Astrocyte (in vitro differentiated cells and primary cell): ENCODE data around the gene KDM2B. TPM values are rescaled to one million over a fixed set of nuclear protein-coding genes. Genes with fewer than 3 reads are reported as not detected.

Experiments
- DNase-seq: peaks from one replicate; pipeline ENCODE4 v3.0.0-alpha.2; 2010; ENCODE audit warnings: low read depth
- FAIRE-seq: peaks from 2 replicates; lab custom pipeline; 2011; peaks lifted over from hg19 to GRCh38; lab: Jason Lieb, UNC
- H2AFZ ChIP-seq: 2 replicates; pipeline ENCODE4 v1.6.0; 2012; ENCODE audit warnings: low read depth, low read length, inconsistent platforms
- H3K27ac ChIP-seq: 2 replicates; pipeline ENCODE4 v1.5.1; 2011; ENCODE audit warnings: low read depth, low read length, inconsistent platforms
- H3K27me3 ChIP-seq: 2 replicates; pipeline ENCODE4 v1.6.0; 2011; ENCODE audit warnings: low read length, inconsistent platforms; ENCODE audit not compliant: insufficient read depth
- H3K36me3 ChIP-seq: 2 replicates; pipeline ENCODE4 v1.5.1; 2011; ENCODE audit warnings: low read length, inconsistent platforms; ENCODE audit not compliant: insufficient read depth
- H3K4me1 ChIP-seq: 2 replicates; pipeline ENCODE4 v1.5.1; 2011; ENCODE audit warnings: low read length, inconsistent platforms; ENCODE audit not compliant: insufficient read depth
- H3K4me2 ChIP-seq: 2 replicates; pipeline ENCODE4 v1.6.0; 2012; ENCODE audit warnings: low read length, inconsistent platforms
- H3K4me3 ChIP-seq: 2 replicates; pipeline ENCODE4 v1.5.1; 2011; ENCODE audit warnings: low read depth, mild to moderate bottlenecking, low read length, inconsistent platforms; ENCODE audit not compliant: insufficient read depth
- H3K79me2 ChIP-seq: 2 replicates; pipeline ENCODE4 v1.6.0; 2012; ENCODE audit warnings: mild to moderate bottlenecking, low read length, inconsistent platforms; ENCODE audit not compliant: insufficient read depth
- H3K9ac ChIP-seq: 2 replicates; pipeline ENCODE4 v1.6.0; 2012; ENCODE audit warnings: mild to moderate bottlenecking, low read length, inconsistent platforms
- H3K9me3 ChIP-seq: 2 replicates; pipeline ENCODE4 v1.5.1; 2012; ENCODE audit warnings: low read depth, mild to moderate bottlenecking, low read length, inconsistent platforms; ENCODE audit not compliant: insufficient read depth
- H4K20me1 ChIP-seq: 2 replicates; pipeline ENCODE4 v1.6.0; 2012; ENCODE audit warnings: low read length, inconsistent platforms; ENCODE audit not compliant: insufficient read depth
- H3K27ac Mint-ChIP-seq: one replicate; pipeline ENCODE4 v1.8.0; 2021; ENCODE audit warnings: mild to moderate bottlenecking, mixed read lengths; ENCODE audit not compliant: unreplicated experiment
- H3K27me3 Mint-ChIP-seq: one replicate; pipeline ENCODE4 v1.8.0; 2021; ENCODE audit warnings: low read depth, mixed read lengths; ENCODE audit not compliant: unreplicated experiment
- H3K36me3 Mint-ChIP-seq: one replicate; pipeline ENCODE4 v1.8.0; 2021; ENCODE audit warnings: low read depth, mixed read lengths; ENCODE audit not compliant: unreplicated experiment
- H3K4me1 Mint-ChIP-seq: one replicate; pipeline ENCODE4 v1.8.0; 2021; ENCODE audit warnings: low read depth, mixed read lengths; ENCODE audit not compliant: unreplicated experiment
- H3K4me3 Mint-ChIP-seq: one replicate; pipeline ENCODE4 v1.8.0; 2021; ENCODE audit warnings: mild to moderate bottlenecking, moderate library complexity, mixed read lengths; ENCODE audit not compliant: unreplicated experiment
- H3K9me3 Mint-ChIP-seq: one replicate; pipeline ENCODE4 v1.8.0; 2021; ENCODE audit warnings: mild to moderate bottlenecking, mixed read lengths; ENCODE audit not compliant: unreplicated experiment
- CTCF ChIP-seq: IDR thresholded peaks from 2 replicates; pipeline ENCODE4 v1.5.1; 2011; ENCODE audit warnings: low read depth, mild to moderate bottlenecking, inconsistent platforms, low read length, moderate library complexity; ENCODE audit not compliant: insufficient read depth
- EZH2 ChIP-seq: IDR thresholded peaks from 2 replicates; pipeline ENCODE4 v1.6.1; 2012; ENCODE audit warnings: mild to moderate bottlenecking, low read length, inconsistent platforms; ENCODE audit not compliant: insufficient read depth
- total RNA-seq: library from RNA; stranded (reverse); gene quantifications from 2 replicates; pipeline ENCODE4 v1.2.1, GENCODE V29; 2021

The KDM2B gene
- total RNA-seq, 1 donor from 2014 or later: 23.4 TPM

GRCh38 chr12:121504505-121504904, 76.3 kb downstream of the KDM2B start:
- Mint-ChIP-seq H3K36me3 (peaks cover 10% of the 10 kb centered on the region), H3K4me3 (no peak overlapping the region), H3K27ac (no peak overlapping the region), H3K27me3 (no peaks in the 10 kb centered on the region), H3K4me1 (peaks cover 5% of the 10 kb centered on the region), H3K9me3 (no peaks in the 10 kb centered on the region)
- no peak for DNase-seq
- Histone ChIP-seq H4K20me1 (no peaks in the 10 kb centered on the region), H2AFZ (no peak overlapping the region), H3K4me2 (no peak overlapping the region), H3K9ac (no peak overlapping the region), H3K79me2 (no peaks in the 10 kb centered on the region), H3K4me1 (peaks cover 3% of the 10 kb centered on the region), H3K4me3 (no peak overlapping the region), H3K9me3 (no peaks in the 10 kb centered on the region), H3K36me3 (no peaks in the 10 kb centered on the region), H3K27ac (no peak overlapping the region), H3K27me3 (no peaks in the 10 kb centered on the region)
- TF ChIP-seq CTCF (no peak), EZH2 (no peak)
- FAIRE-seq: no peak

GRCh38 chr12:121503395-121503794, 77.4 kb downstream of the KDM2B start:
- no peaks in the 10 kb centered on the region for H3K36me3 ChIP-seq
- H2AFZ ChIP-seq: no peak overlapping the region
- no peak for FAIRE-seq
- Mint-ChIP-seq H3K27me3 (no peaks in the 10 kb centered on the region), H3K4me1 (peaks cover 5% of the 10 kb centered on the region), H3K27ac (no peak overlapping the region), H3K9me3 (no peaks in the 10 kb centered on the region), H3K36me3 (peaks cover 5% of the 10 kb centered on the region), H3K4me3 (no peak overlapping the region)
- no peak overlapping the region for H3K4me2 ChIP-seq
- no peaks in the 10 kb centered on the region for H3K27me3 ChIP-seq
- no peak overlapping the region for H3K27ac ChIP-seq
- peaks cover 3% of the 10 kb centered on the region for H3K4me1 ChIP-seq
- H3K9me3 ChIP-seq: no peaks in the 10 kb centered on the region
- TF ChIP-seq EZH2 (no peak), CTCF (no peak)
- H3K9ac ChIP-seq: no peak overlapping the region
- DNase-seq: no peak
- no peak overlapping the region for H3K4me3 ChIP-seq
- no peaks in the 10 kb centered on the region for H3K79me2 ChIP-seq
- H4K20me1 ChIP-seq: no peaks in the 10 kb centered on the region

- no peaks in the 10 kb centered on the region for H3K9me3 ChIP-seq
- H3K9ac ChIP-seq: no peak overlapping the region
- no peaks in the 10 kb centered on the region for H3K79me2 ChIP-seq
- no peak overlapping the region for H2AFZ ChIP-seq
- no peaks in the 10 kb centered on the region for H3K27me3 Mint-ChIP-seq
- H3K4me3 ChIP-seq: no peak overlapping the region
- TF ChIP-seq EZH2 (no peak), CTCF (no peak)
- FAIRE-seq (no peak), DNase-seq (no peak)
- H3K27ac Mint-ChIP-seq: no peak overlapping the region
- H3K4me3 Mint-ChIP-seq: no peak overlapping the region
- peaks cover under 1% of the 10 kb centered on the region for H3K36me3 Mint-ChIP-seq
- H3K4me1 ChIP-seq: peaks cover 3% of the 10 kb centered on the region
- no peaks in the 10 kb centered on the region for H3K36me3 ChIP-seq
- no peak overlapping the region for H3K27ac ChIP-seq
- H3K27me3 ChIP-seq: no peaks in the 10 kb centered on the region
- H3K4me1 Mint-ChIP-seq: peaks cover 5% of the 10 kb centered on the region
- no peak overlapping the region for H3K4me2 ChIP-seq
- H3K9me3 Mint-ChIP-seq: no peaks in the 10 kb centered on the region
- no peaks in the 10 kb centered on the region for H4K20me1 ChIP-seq
These were observed 78.9 kb downstream of the KDM2B start for GRCh38 chr12:121501946-121502345.
